Dermis microvascular lymphatic vessel endothelial cell (primary cell): ENCODE measurements around the gene CLCN5. TPM values are rescaled to one million over a fixed set of nuclear protein-coding genes. Genes with fewer than 3 reads are reported as not detected.
"Not testable (repeated sequence)": the region's sequence is repeated elsewhere in the genome, so short reads cannot be mapped to it uniquely, and the experiment has no call there.

ENCODE experiments used
- DNase-seq, 2 donors: peaks; one replicate each; pipeline versions ENCODE4 v3.0.0 to v3.0.0-alpha.2; 2010; ENCODE audit warnings: low read depth in 2 of 2
- total RNA-seq: library from RNA; depleted of rRNA; stranded (reverse); fragments of >200 nt; gene quantifications from 2 replicates; pipeline ENCODE4 v1.2.1, GENCODE V29; 2014

The CLCN5 gene
- total RNA-seq, 1 donor from 2014 or later: 6.2 TPM

- DNase-seq: peak in 1 of 2 donors; percentile 0
These were observed 72.8 kb downstream of the CLCN5 start for GRCh38 chrX:49995107-49995731.

GRCh38 chrX:49995795-49996455, 73.5 kb downstream of the CLCN5 start:
- no peak for DNase-seq

- DNase-seq: no peak
These were observed 74.1 kb downstream of the CLCN5 start for GRCh38 chrX:49996474-49996873.

- no peak for DNase-seq
These were observed 76.7 kb downstream of the CLCN5 start for GRCh38 chrX:49999087-49999486.

- DNase-seq: no peak
These were observed 78.6 kb downstream of the CLCN5 start for GRCh38 chrX:50000937-50001542.

- no peak for DNase-seq
These were observed 79.8 kb downstream of the CLCN5 start for GRCh38 chrX:50002067-50002714.

GRCh38 chrX:50003467-50003866, 81.1 kb downstream of the CLCN5 start:
- DNase-seq: no peak

GRCh38 chrX:50003927-50004326, 81.5 kb downstream of the CLCN5 start:
- no peak for DNase-seq

- DNase-seq: not testable (repeated sequence)
These were observed 103.2 kb downstream of the CLCN5 start for GRCh38 chrX:50025591-50025990.

- no peak for DNase-seq
These were observed 112.7 kb downstream of the CLCN5 start for GRCh38 chrX:50035126-50035525.

- peak; percentile 47 to 55 for DNase-seq
These were observed 114.0 kb downstream of the CLCN5 start for GRCh38 chrX:50036426-50036825.

- DNase-seq: no peak
These were observed 123.4 kb downstream of the CLCN5 start for GRCh38 chrX:50045823-50046222.

- DNase-seq: no peak
These were observed 126.8 kb downstream of the CLCN5 start for GRCh38 chrX:50049228-50049627.

GRCh38 chrX:50054147-50054546, 131.8 kb downstream of the CLCN5 start:
- DNase-seq: no peak

- no peak for DNase-seq
These were observed 144.0 kb downstream of the CLCN5 start for GRCh38 chrX:50066318-50066937.

- peak in 1 of 2 donors; percentile 9 for DNase-seq
These were observed 145.3 kb downstream of the CLCN5 start for GRCh38 chrX:50067435-50068284.

GRCh38 chrX:50068285-50068563, 145.8 kb downstream of the CLCN5 start:
- no peak for DNase-seq

- DNase-seq: no peak
These were observed 146.5 kb downstream of the CLCN5 start for GRCh38 chrX:50068893-50069292.

GRCh38 chrX:50071494-50071893, 149.1 kb downstream of the CLCN5 start:
- DNase-seq: no peak

GRCh38 chrX:50072110-50072509, 149.7 kb downstream of the CLCN5 start:
- DNase-seq: no peak

GRCh38 chrX:50073601-50074000, 151.2 kb downstream of the CLCN5 start:
- DNase-seq: no peak
